CD4-positive, CD25-positive, alpha-beta regulatory T cell (primary cell): ENCODE results near the gene FHIT. TPM values are rescaled to one million over a fixed set of nuclear protein-coding genes. Genes with fewer than 3 reads are reported as not detected.

Source experiments
- ATAC-seq, 2 donors: fragments of 150-1000 bp; cut with Tn5 transposase; one replicate each; pipeline ENCODE4 v1.10.0; 2021; ENCODE audit warnings: low read depth in 2 of 2, moderate number of reproducible peaks in 2 of 2, moderate library complexity in 1 of 2
- DNase-seq, 3 donors: peaks; one replicate each; pipeline versions ENCODE4 v3.0.0 to v3.0.0-alpha.2; 2012 to 2022; ENCODE audit warnings: mixed read lengths in 1 of 3
- H3K27ac ChIP-seq: one replicate; pipeline ENCODE4 v1.7.0; 2013; ENCODE audit warnings: mild to moderate bottlenecking, low read length; ENCODE audit not compliant: insufficient read depth, poor library complexity, severe bottlenecking
- H3K27me3 ChIP-seq: one replicate; pipeline ENCODE4 v1.7.0; 2013; ENCODE audit warnings: low read length; ENCODE audit not compliant: control insufficient read depth, insufficient read depth
- H3K36me3 ChIP-seq: one replicate; pipeline ENCODE4 v1.7.0; 2013; ENCODE audit warnings: mild to moderate bottlenecking, low read length, moderate library complexity; ENCODE audit not compliant: control insufficient read depth, insufficient read depth
- H3K4me1 ChIP-seq: 2 replicates; pipeline ENCODE4 v1.7.0; 2013; ENCODE audit warnings: mild to moderate bottlenecking, low read length; ENCODE audit not compliant: insufficient read depth, control insufficient read depth, poor library complexity, severe bottlenecking
- H3K4me3 ChIP-seq: one replicate; pipeline ENCODE4 v1.7.0; 2013; ENCODE audit warnings: low read depth, mild to moderate bottlenecking, low read length, moderate library complexity
- H3K9me3 ChIP-seq, 2 experiments: 1 replicate in 1 of 2; 2 replicates in 1 of 2; pipeline ENCODE4 v1.7.0; 2013; ENCODE audit warnings: low read length in 2 of 2, mild to moderate bottlenecking in 1 of 2, moderate library complexity in 1 of 2; ENCODE audit not compliant: control insufficient read depth in 2 of 2
- H3K27ac Mint-ChIP-seq, 3 donors: one replicate each; pipeline ENCODE4 v1.8.0; 2020 to 2022; ENCODE audit warnings: mild to moderate bottlenecking in 3 of 3, mixed read lengths in 3 of 3, moderate library complexity in 2 of 3
- H3K27me3 Mint-ChIP-seq: one replicate; pipeline ENCODE4 v1.8.0; 2022; ENCODE audit warnings: mild to moderate bottlenecking, mixed read lengths
- H3K36me3 Mint-ChIP-seq: one replicate; pipeline ENCODE4 v1.8.0; 2020; ENCODE audit warnings: mixed read lengths
- H3K4me1 Mint-ChIP-seq, 4 donors: one replicate each; pipeline ENCODE4 v1.8.0; 2020 to 2022; ENCODE audit warnings: mixed read lengths in 4 of 4, mild to moderate bottlenecking in 1 of 4
- H3K4me3 Mint-ChIP-seq, 4 donors: one replicate each; pipeline ENCODE4 v1.8.0; 2020 to 2022; ENCODE audit warnings: mild to moderate bottlenecking in 4 of 4, mixed read lengths in 4 of 4, moderate library complexity in 3 of 4
- H3K9me3 Mint-ChIP-seq, 7 donors: one replicate each; pipeline ENCODE4 v1.8.0; 2020 to 2022; ENCODE audit warnings: mixed read lengths in 7 of 7, mild to moderate bottlenecking in 3 of 7, moderate library complexity in 2 of 7
- polyA plus RNA-seq, 4 donors: library from polyadenylated mRNA; unstranded; fragments of 300-500 nt; fragmentation: Illumina TruSeq; gene quantifications; one replicate each; pipeline ENCODE4 v1.2.3, GENCODE V29; 2021
- total RNA-seq: library from RNA; stranded (reverse); gene quantifications from one replicate; pipeline ENCODE4 v1.2.3, GENCODE V29; 2022

FHIT gene
- total and polyA plus RNA-seq, 5 donors from 2014 or later = 7.8 to 120 (median 14.4) TPM

GRCh38 chr3:59908701-59909100 lies 1342.6 kb downstream of the FHIT start:
- H3K9me3 ChIP-seq = no peaks in the 10 kb centered on the region
- no peak overlapping the region for H3K27ac ChIP-seq
- H3K4me1 ChIP-seq = no peaks in the 10 kb centered on the region
- Mint-ChIP-seq H3K36me3 (peaks cover 12% of the 10 kb centered on the region), H3K27me3 (peaks cover under 1% of the 10 kb centered on the region), H3K9me3 (no peaks in the 10 kb centered on the region), H3K4me3 (no peak overlapping the region), H3K27ac (peak overlapping the region in 1 of 3 donors; percentile 33), H3K4me1 (peaks cover 0 to 9% (median under 1%) of the 10 kb centered on the region in 4 donors)
- no peaks in the 10 kb centered on the region for H3K36me3 ChIP-seq
- no peak for DNase-seq
- no peak overlapping the region for H3K4me3 ChIP-seq
- no peaks in the 10 kb centered on the region for H3K27me3 ChIP-seq
- no peak for ATAC-seq

GRCh38 chr3:59908280-59908679 lies 1343.0 kb downstream of the FHIT start:
- H3K4me3 ChIP-seq = no peak overlapping the region
- ATAC-seq (no peak), DNase-seq (no peak)
- peaks cover 12% of the 10 kb centered on the region for H3K36me3 Mint-ChIP-seq
- H3K27me3 ChIP-seq = no peaks in the 10 kb centered on the region
- H3K9me3 Mint-ChIP-seq = no peaks in the 10 kb centered on the region
- no peaks in the 10 kb centered on the region for H3K36me3 ChIP-seq
- H3K4me3 Mint-ChIP-seq = no peak overlapping the region
- H3K27ac ChIP-seq = no peak overlapping the region
- peaks cover 4% of the 10 kb centered on the region for H3K27me3 Mint-ChIP-seq
- H3K4me1 Mint-ChIP-seq = peaks cover 0 to 9% (median 2%) of the 10 kb centered on the region in 4 donors
- H3K27ac Mint-ChIP-seq = peak overlapping the region in 1 of 3 donors; percentile 33
- H3K4me1 ChIP-seq = no peaks in the 10 kb centered on the region
- no peaks in the 10 kb centered on the region for H3K9me3 ChIP-seq

GRCh38 chr3:59904296-59904695 lies 1347.0 kb downstream of the FHIT start:
- no peak overlapping the region for H3K27ac Mint-ChIP-seq
- Histone ChIP-seq H3K27ac (no peak overlapping the region), H3K9me3 (no peaks in the 10 kb centered on the region), H3K4me3 (no peak overlapping the region), H3K27me3 (no peaks in the 10 kb centered on the region), H3K4me1 (no peaks in the 10 kb centered on the region), H3K36me3 (peaks cover 5% of the 10 kb centered on the region)
- peaks cover 4% of the 10 kb centered on the region for H3K27me3 Mint-ChIP-seq
- ATAC-seq = no peak
- H3K9me3 Mint-ChIP-seq = peaks cover 0 to 2% (median 0%) of the 10 kb centered on the region in 7 donors
- peaks cover 0 to 4% (median 2%) of the 10 kb centered on the region in 4 donors for H3K4me1 Mint-ChIP-seq
- no peak overlapping the region for H3K4me3 Mint-ChIP-seq
- H3K36me3 Mint-ChIP-seq = peaks cover 20% of the 10 kb centered on the region
- DNase-seq = no peak

GRCh38 chr3:59899061-59899460 lies 1352.2 kb downstream of the FHIT start:
- Histone ChIP-seq H3K36me3 (peaks cover 5% of the 10 kb centered on the region), H3K27ac (no peak overlapping the region), H3K4me3 (no peak overlapping the region), H3K9me3 (no peaks in the 10 kb centered on the region), H3K4me1 (no peaks in the 10 kb centered on the region), H3K27me3 (no peaks in the 10 kb centered on the region)
- ATAC-seq = no peak
- H3K4me3 Mint-ChIP-seq = no peak overlapping the region
- DNase-seq = no peak
- H3K9me3 Mint-ChIP-seq = peaks cover 0 to 2% (median 0%) of the 10 kb centered on the region in 7 donors
- H3K4me1 Mint-ChIP-seq = peaks cover 0 to 23% (median 13%) of the 10 kb centered on the region in 4 donors
- H3K36me3 Mint-ChIP-seq = peaks cover 12% of the 10 kb centered on the region
- peaks cover 4% of the 10 kb centered on the region for H3K27me3 Mint-ChIP-seq
- no peak overlapping the region for H3K27ac Mint-ChIP-seq

GRCh38 chr3:59895972-59896371 lies 1355.3 kb downstream of the FHIT start:
- Mint-ChIP-seq H3K9me3 (peaks cover 0 to 6% (median 0%) of the 10 kb centered on the region in 7 donors), H3K27ac (peak overlapping the region in 1 of 3 donors; percentile 32), H3K36me3 (peaks cover 5% of the 10 kb centered on the region), H3K27me3 (no peaks in the 10 kb centered on the region), H3K4me3 (no peak overlapping the region), H3K4me1 (peaks cover 0 to 23% (median 13%) of the 10 kb centered on the region in 4 donors)
- no peaks in the 10 kb centered on the region for H3K4me1 ChIP-seq
- no peaks in the 10 kb centered on the region for H3K27me3 ChIP-seq
- H3K9me3 ChIP-seq = no peaks in the 10 kb centered on the region
- H3K27ac ChIP-seq = no peak overlapping the region
- peaks cover 5% of the 10 kb centered on the region for H3K36me3 ChIP-seq
- DNase-seq = peak in 1 of 3 donors; percentile 14
- ATAC-seq = no peak
- H3K4me3 ChIP-seq = no peak overlapping the region

- peaks cover 0 to 6% (median 0%) of the 10 kb centered on the region in 7 donors for H3K9me3 Mint-ChIP-seq
- no peak overlapping the region for H3K4me3 Mint-ChIP-seq
- peak overlapping the region in 1 of 3 donors; percentile 77 for H3K27ac Mint-ChIP-seq
- DNase-seq (no peak), ATAC-seq (no peak)
- Histone ChIP-seq H3K36me3 (no peaks in the 10 kb centered on the region), H3K27me3 (no peaks in the 10 kb centered on the region), H3K4me1 (no peaks in the 10 kb centered on the region), H3K4me3 (no peak overlapping the region), H3K27ac (no peak overlapping the region), H3K9me3 (no peaks in the 10 kb centered on the region)
- no peaks in the 10 kb centered on the region for H3K36me3 Mint-ChIP-seq
- H3K4me1 Mint-ChIP-seq = peaks cover 0 to 23% (median 15%) of the 10 kb centered on the region in 4 donors
- H3K27me3 Mint-ChIP-seq = no peaks in the 10 kb centered on the region
Measured at GRCh38 chr3:59894425-59895121, 1356.7 kb downstream of the FHIT start.

- H3K36me3 ChIP-seq = no peaks in the 10 kb centered on the region
- H3K4me1 ChIP-seq = no peaks in the 10 kb centered on the region
- Mint-ChIP-seq H3K9me3 (peaks cover 0 to 6% (median 0%) of the 10 kb centered on the region in 7 donors), H3K4me3 (no peak overlapping the region), H3K27ac (peak overlapping the region in 1 of 3 donors; percentile 42), H3K4me1 (peaks cover 0 to 28% (median 17%) of the 10 kb centered on the region in 4 donors), H3K27me3 (no peaks in the 10 kb centered on the region), H3K36me3 (no peaks in the 10 kb centered on the region)
- H3K9me3 ChIP-seq = no peaks in the 10 kb centered on the region
- no peak overlapping the region for H3K27ac ChIP-seq
- no peak for ATAC-seq
- DNase-seq = no peak
- no peak overlapping the region for H3K4me3 ChIP-seq
- H3K27me3 ChIP-seq = no peaks in the 10 kb centered on the region
Measured at GRCh38 chr3:59890639-59891038, 1360.6 kb downstream of the FHIT start.

- Mint-ChIP-seq H3K36me3 (peaks cover 3% of the 10 kb centered on the region), H3K27me3 (no peaks in the 10 kb centered on the region), H3K4me3 (no peak overlapping the region), H3K27ac (peak overlapping the region in 1 of 3 donors; percentile 77), H3K4me1 (peaks cover 0 to 33% (median 23%) of the 10 kb centered on the region in 4 donors), H3K9me3 (peaks cover 0 to 5% (median 2%) of the 10 kb centered on the region in 7 donors)
- no peak overlapping the region for H3K4me3 ChIP-seq
- DNase-seq (no peak), ATAC-seq (no peak)
- peaks cover 2% of the 10 kb centered on the region for H3K36me3 ChIP-seq
- H3K27ac ChIP-seq = no peak overlapping the region
- H3K27me3 ChIP-seq = no peaks in the 10 kb centered on the region
- no peaks in the 10 kb centered on the region for H3K9me3 ChIP-seq
- no peaks in the 10 kb centered on the region for H3K4me1 ChIP-seq
Measured at GRCh38 chr3:59886790-59887189, 1364.5 kb downstream of the FHIT start.
